Chondrocyte (in vitro differentiated cells): ENCODE measurements around the gene PRLR. TPM values are rescaled to one million over a fixed set of nuclear protein-coding genes. Genes with fewer than 3 reads are reported as not detected.
"Not testable (repeated sequence)": the region's sequence is repeated elsewhere in the genome, so short reads cannot be mapped to it uniquely, and the experiment has no call there.

Source experiments
- DNase-seq: peaks from one replicate; pipeline ENCODE4 v3.0.0; 2021; ENCODE audit warnings: mixed read lengths, low spot score
- H3K27ac Mint-ChIP-seq: one replicate; pipeline ENCODE4 v1.8.0; 2021; ENCODE audit warnings: mild to moderate bottlenecking, moderate library complexity, mixed read lengths; ENCODE audit not compliant: unreplicated experiment
- H3K27me3 Mint-ChIP-seq: 2 replicates; pipeline ENCODE4 v1.8.0; 2021; ENCODE audit warnings: low read depth, mixed read lengths
- H3K36me3 Mint-ChIP-seq: 2 replicates; pipeline ENCODE4 v1.8.0; 2021; ENCODE audit warnings: low read depth, mixed read lengths
- H3K4me1 Mint-ChIP-seq: 2 replicates; pipeline ENCODE4 v1.8.0; 2021; ENCODE audit warnings: low read depth, mild to moderate bottlenecking, mixed read lengths
- H3K4me3 Mint-ChIP-seq: one replicate; pipeline ENCODE4 v1.8.0; 2021; ENCODE audit warnings: mild to moderate bottlenecking, moderate library complexity, mixed read lengths; ENCODE audit not compliant: unreplicated experiment
- H3K9me3 Mint-ChIP-seq: 2 replicates; pipeline ENCODE4 v1.8.0; 2021; ENCODE audit warnings: low read depth, mixed read lengths
- CTCF ChIP-seq: fragments of 200-600 bp; sonication (generic); IDR thresholded peaks from 2 replicates; pipeline ENCODE4 v1.5.0; 2021; ENCODE audit warnings: antibody characterized with exemption, mild to moderate bottlenecking, moderate library complexity
- total RNA-seq: library from RNA; stranded (reverse); gene quantifications from 3 replicates; pipeline ENCODE4 v1.2.1, GENCODE V29; 2021

PRLR gene
- total RNA-seq, 1 donor from 2014 or later, result 0.05 TPM

- no peak for DNase-seq
- TF ChIP-seq CTCF, result no peak
Observed at GRCh38 chr5:35120715-35121114, 109.6 kb downstream of the PRLR start.

GRCh38 chr5:35117967-35118366 is 112.3 kb downstream of the PRLR start:
- Mint-ChIP-seq H3K4me1 (no peaks in the 10 kb centered on the region), H3K27me3 (no peaks in the 10 kb centered on the region), H3K4me3 (no peak overlapping the region), H3K36me3 (no peaks in the 10 kb centered on the region), H3K9me3 (peaks cover 4% of the 10 kb centered on the region), H3K27ac (no peak overlapping the region)
- TF ChIP-seq CTCF, result no peak
- DNase-seq, result no peak

More at GRCh38 chr5:35120715-35121114, 109.6 kb downstream of the PRLR start:
- Mint-ChIP-seq H3K9me3 (no peaks in the 10 kb centered on the region), H3K27ac (no peak overlapping the region), H3K27me3 (no peaks in the 10 kb centered on the region), H3K4me1 (no peaks in the 10 kb centered on the region), H3K4me3 (no peak overlapping the region), H3K36me3 (no peaks in the 10 kb centered on the region)

- peaks cover under 1% of the 10 kb centered on the region for H3K27me3 Mint-ChIP-seq
- H3K27ac Mint-ChIP-seq, result no peak overlapping the region
- no peak overlapping the region for H3K4me3 Mint-ChIP-seq
- no peaks in the 10 kb centered on the region for H3K4me1 Mint-ChIP-seq
- H3K36me3 Mint-ChIP-seq, result no peaks in the 10 kb centered on the region
- peaks cover 4% of the 10 kb centered on the region for H3K9me3 Mint-ChIP-seq
- DNase-seq, result no peak
- no peak for TF ChIP-seq CTCF
Observed at GRCh38 chr5:35115920-35116319, 114.4 kb downstream of the PRLR start.

- Mint-ChIP-seq H3K4me3 (no peak overlapping the region), H3K27ac (no peak overlapping the region), H3K36me3 (no peaks in the 10 kb centered on the region), H3K27me3 (peaks cover 5% of the 10 kb centered on the region), H3K9me3 (peaks cover 4% of the 10 kb centered on the region), H3K4me1 (no peaks in the 10 kb centered on the region)
- no peak for DNase-seq
- no peak for TF ChIP-seq CTCF
Observed at GRCh38 chr5:35114698-35115097, 115.6 kb downstream of the PRLR start.

- Mint-ChIP-seq H3K36me3 (no peaks in the 10 kb centered on the region), H3K9me3 (peaks cover 11% of the 10 kb centered on the region), H3K4me1 (no peaks in the 10 kb centered on the region), H3K27me3 (peaks cover 13% of the 10 kb centered on the region), H3K4me3 (no peak overlapping the region), H3K27ac (no peak overlapping the region)
- TF ChIP-seq CTCF, result no peak
- DNase-seq, result no peak
Observed at GRCh38 chr5:35112300-35112699, 118.0 kb downstream of the PRLR start.

GRCh38 chr5:35104550-35104949 is 125.7 kb downstream of the PRLR start:
- not testable (repeated sequence) for H3K4me3 Mint-ChIP-seq, H3K27ac Mint-ChIP-seq, H3K9me3 Mint-ChIP-seq, DNase-seq, H3K4me1 Mint-ChIP-seq, H3K36me3 Mint-ChIP-seq
- peaks cover 40% of the 10 kb centered on the region for H3K27me3 Mint-ChIP-seq
